Adrenal gland (tissue), 5 donors: ENCODE results near the gene SPATA25.

ENCODE experiments used
- POLR2A ChIP-seq, 2 donors: fragments of 450-650 bp; IDR thresholded peaks; one replicate each; pipeline ENCODE4 v1.6.1; 2017; ENCODE audit warnings: antibody characterized with exemption in 2 of 2, mild to moderate bottlenecking in 2 of 2, moderate library complexity in 1 of 2
- TF ChIP-seq, protein P1 (sequence below), 6 experiments: fragments of 450-650 bp in 4 of 6; fragments of 200-600 bp in 2 of 6; sonication (generic) in 1 of 6; IDR thresholded peaks; 1 replicate in 5 of 6; 2 replicates in 1 of 6; pipeline versions ENCODE4 v1.5.1 to v1.8.0; 2016 to 2021; ENCODE audit warnings: antibody characterized with exemption in 6 of 6, mild to moderate bottlenecking in 2 of 6, moderate library complexity in 1 of 6
- donor health status: DM: no; HTN: no; CAD: no.

DNA sequence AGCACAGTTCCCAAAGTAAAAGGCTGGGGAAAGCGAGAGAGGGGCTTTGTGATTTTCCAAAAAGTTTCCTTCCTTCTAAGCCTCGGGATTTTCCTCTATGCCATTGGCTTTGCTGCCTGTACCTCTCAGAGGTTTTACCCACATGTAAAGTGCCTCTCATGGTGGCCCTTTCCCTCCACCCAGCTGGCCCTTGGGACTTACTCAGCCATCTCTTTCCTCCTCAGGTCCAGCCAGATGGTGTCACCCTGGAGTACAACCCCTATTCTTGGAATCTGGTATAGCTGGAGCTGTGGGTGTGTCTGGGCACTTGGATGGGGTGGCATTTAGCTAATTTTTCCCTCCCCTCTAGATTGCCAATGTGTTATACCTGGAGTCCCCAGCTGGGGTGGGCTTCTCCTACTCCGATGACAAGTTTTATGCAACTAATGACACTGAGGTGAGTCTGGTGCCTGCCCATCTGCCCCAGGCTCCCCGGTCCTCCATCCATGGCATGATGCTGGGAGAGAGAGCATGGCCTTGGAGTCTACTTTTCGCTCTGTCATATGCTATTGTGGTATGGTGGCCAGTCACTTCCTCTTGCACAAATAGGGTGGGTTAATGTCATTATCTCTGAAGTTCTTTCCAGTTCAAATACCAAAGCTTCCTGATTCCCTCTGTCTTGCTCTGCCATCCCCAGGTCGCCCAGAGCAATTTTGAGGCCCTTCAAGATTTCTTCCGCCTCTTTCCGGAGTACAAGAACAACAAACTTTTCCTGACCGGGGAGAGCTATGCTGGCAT lies 4.8 kb upstream of the SPATA25 start:
- TF ChIP-seq, protein P1, sequence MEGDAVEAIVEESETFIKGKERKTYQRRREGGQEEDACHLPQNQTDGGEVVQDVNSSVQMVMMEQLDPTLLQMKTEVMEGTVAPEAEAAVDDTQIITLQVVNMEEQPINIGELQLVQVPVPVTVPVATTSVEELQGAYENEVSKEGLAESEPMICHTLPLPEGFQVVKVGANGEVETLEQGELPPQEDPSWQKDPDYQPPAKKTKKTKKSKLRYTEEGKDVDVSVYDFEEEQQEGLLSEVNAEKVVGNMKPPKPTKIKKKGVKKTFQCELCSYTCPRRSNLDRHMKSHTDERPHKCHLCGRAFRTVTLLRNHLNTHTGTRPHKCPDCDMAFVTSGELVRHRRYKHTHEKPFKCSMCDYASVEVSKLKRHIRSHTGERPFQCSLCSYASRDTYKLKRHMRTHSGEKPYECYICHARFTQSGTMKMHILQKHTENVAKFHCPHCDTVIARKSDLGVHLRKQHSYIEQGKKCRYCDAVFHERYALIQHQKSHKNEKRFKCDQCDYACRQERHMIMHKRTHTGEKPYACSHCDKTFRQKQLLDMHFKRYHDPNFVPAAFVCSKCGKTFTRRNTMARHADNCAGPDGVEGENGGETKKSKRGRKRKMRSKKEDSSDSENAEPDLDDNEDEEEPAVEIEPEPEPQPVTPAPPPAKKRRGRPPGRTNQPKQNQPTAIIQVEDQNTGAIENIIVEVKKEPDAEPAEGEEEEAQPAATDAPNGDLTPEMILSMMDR (IDR thresholded peaks at IDR 0.05), result peak in 1 of 6 experiments; percentile 24
- peak in 1 of 2 donors; percentile 18 for TF ChIP-seq POLR2A (IDR thresholded peaks at IDR 0.05)
